WTC11 (cell line): Measurements from ENCODE around the gene PHF21B. TPM values are rescaled to one million over a fixed set of nuclear protein-coding genes. Genes with fewer than 3 reads are reported as not detected.

Experiments
- ATAC-seq: fragments of 200-7000 bp; cut with Tn5 transposase; 2 replicates; pipeline ENCODE4 v1.10.0; 2021; ENCODE audit warnings: mild to moderate bottlenecking, moderate library complexity
- CTCF ChIA-PET: fragments of 300-600 bp; sonication (Branson Sonifier 250); formaldehyde crosslinking; loops from one replicate; lab custom pipeline; 2021; ENCODE audit warnings: antibody characterized with exemption; lab: Charles Lee
- POLR2A ChIA-PET: fragments of 350-600 bp; sonication (Branson Sonifier 250); formaldehyde crosslinking; loops from one replicate; lab custom pipeline; 2021; ENCODE audit warnings: antibody characterized with exemption; lab: Charles Lee
- DNase-seq: peaks from one replicate; pipeline ENCODE4 v3.0.0; 2021; ENCODE audit warnings: low spot score
- H3K27ac Mint-ChIP-seq: 2 replicates; pipeline ENCODE4 v1.8.0; 2021; ENCODE audit warnings: mixed read lengths
- H3K27me3 Mint-ChIP-seq: 2 replicates; pipeline ENCODE4 v1.8.0; 2021; ENCODE audit warnings: low read depth, mild to moderate bottlenecking, moderate library complexity, mixed read lengths
- H3K36me3 Mint-ChIP-seq: 2 replicates; pipeline ENCODE4 v1.8.0; 2021; ENCODE audit warnings: mixed read lengths
- H3K4me1 Mint-ChIP-seq: 2 replicates; pipeline ENCODE4 v1.8.0; 2022; ENCODE audit warnings: mixed read lengths
- H3K4me3 Mint-ChIP-seq: 2 replicates; pipeline ENCODE4 v1.8.0; 2021; ENCODE audit warnings: mild to moderate bottlenecking, moderate library complexity, mixed read lengths
- H3K9me3 Mint-ChIP-seq: 2 replicates; pipeline ENCODE4 v1.8.0; 2021; ENCODE audit warnings: mixed read lengths
- E2F5 ChIP-seq: sonication (generic); formaldehyde crosslinking; IDR thresholded peaks from 2 replicates; pipeline ENCODE4 v1.8.1; 2022; ENCODE audit warnings: mild to moderate bottlenecking, moderate library complexity, missing genetic modification reagents
- ETV6 ChIP-seq: sonication (generic); formaldehyde crosslinking; IDR thresholded peaks from 2 replicates; pipeline ENCODE4 v1.8.1; 2022; ENCODE audit warnings: mild to moderate bottlenecking, missing genetic modification reagents
- GRHL2 ChIP-seq: fragments of 250-450 bp; sonication (Bioruptor Pico); IDR thresholded peaks from 2 replicates; pipeline ENCODE4 v1.8.0; 2022; ENCODE audit warnings: mild to moderate bottlenecking, moderate library complexity; ENCODE audit not compliant: insufficient replicate concordance, severe bottlenecking
- IRF1 ChIP-seq: sonication (generic); formaldehyde crosslinking; IDR thresholded peaks from 2 replicates; pipeline ENCODE4 v1.8.0; 2023; ENCODE audit warnings: missing genetic modification reagents
- MLX ChIP-seq: sonication (generic); formaldehyde crosslinking; IDR thresholded peaks from 2 replicates; pipeline ENCODE4 v1.8.1; 2023; ENCODE audit warnings: mild to moderate bottlenecking, missing genetic modification reagents, moderate library complexity
- MYBL2 ChIP-seq: sonication (generic); formaldehyde crosslinking; IDR thresholded peaks from 2 replicates; pipeline ENCODE4 v1.8.1; 2023; ENCODE audit warnings: mild to moderate bottlenecking, moderate library complexity, missing genetic modification reagents
- NFYB ChIP-seq: sonication (generic); formaldehyde crosslinking; conservative IDR thresholded peaks from 2 replicates; pipeline ENCODE4 v1.8.0; 2022; ENCODE audit warnings: low read depth, missing genetic modification reagents
- PRRX2 ChIP-seq: fragments of 250-450 bp; sonication (Bioruptor Pico); IDR thresholded peaks from 2 replicates; pipeline ENCODE4 v1.8.0; 2021; ENCODE audit warnings: mild to moderate bottlenecking
- SP1 ChIP-seq: sonication (generic); formaldehyde crosslinking; conservative IDR thresholded peaks from 2 replicates; pipeline ENCODE4 v1.8.1; 2022; ENCODE audit warnings: missing genetic modification reagents
- TCF7 ChIP-seq: sonication (generic); formaldehyde crosslinking; IDR thresholded peaks from 2 replicates; pipeline ENCODE4 v1.8.0; 2022; ENCODE audit warnings: mild to moderate bottlenecking, low read depth, missing genetic modification reagents, moderate library complexity
- TEAD1 ChIP-seq: sonication (generic); formaldehyde crosslinking; IDR thresholded peaks from 2 replicates; pipeline ENCODE4 v1.8.0; 2022; ENCODE audit warnings: mild to moderate bottlenecking, missing genetic modification reagents
- TP53 ChIP-seq: sonication (generic); formaldehyde crosslinking; IDR thresholded peaks from 2 replicates; pipeline ENCODE4 v1.8.1; 2023; ENCODE audit warnings: mild to moderate bottlenecking, missing genetic modification reagents
- ZBTB43 ChIP-seq: sonication (generic); formaldehyde crosslinking; IDR thresholded peaks from 2 replicates; pipeline ENCODE4 v1.8.1; 2023; ENCODE audit warnings: mild to moderate bottlenecking, missing genetic modification reagents
- ZNF121 ChIP-seq: sonication (generic); formaldehyde crosslinking; IDR thresholded peaks from 2 replicates; pipeline ENCODE4 v1.8.0; 2023; ENCODE audit warnings: missing genetic modification reagents
- ZNF219 ChIP-seq: sonication (generic); formaldehyde crosslinking; IDR thresholded peaks from 2 replicates; pipeline ENCODE4 v1.8.0; 2023; ENCODE audit warnings: missing genetic modification reagents, mild to moderate bottlenecking, borderline replicate concordance
- ZNF317 ChIP-seq: sonication (generic); formaldehyde crosslinking; IDR thresholded peaks from 2 replicates; pipeline ENCODE4 v1.8.1; 2023; ENCODE audit warnings: low read depth, mild to moderate bottlenecking, moderate library complexity, missing genetic modification reagents, borderline replicate concordance
- ZNF532 ChIP-seq: fragments of 250-450 bp; sonication (Bioruptor Pico); IDR thresholded peaks from 2 replicates; pipeline ENCODE4 v1.9.0; 2021; ENCODE audit warnings: mild to moderate bottlenecking, borderline replicate concordance
- total RNA-seq: library from RNA; stranded (reverse); gene quantifications from 3 replicates; pipeline ENCODE4 v1.2.3, GENCODE V29; 2021
- TF ChIP-seq, protein P1 (sequence below): fragments of 250-450 bp; sonication (Bioruptor Pico); IDR thresholded peaks from 2 replicates; pipeline ENCODE4 v2.1.2; 2022; ENCODE audit warnings: mild to moderate bottlenecking, moderate library complexity
- TF ChIP-seq, protein P2 (sequence below): sonication (generic); formaldehyde crosslinking; IDR thresholded peaks from 2 replicates; pipeline ENCODE4 v1.8.1; 2023; ENCODE audit warnings: mild to moderate bottlenecking, missing genetic modification reagents, borderline replicate concordance

Gene PHF21B
- total RNA-seq, 1 experiment from 2014 or later: 107 TPM

DNA sequence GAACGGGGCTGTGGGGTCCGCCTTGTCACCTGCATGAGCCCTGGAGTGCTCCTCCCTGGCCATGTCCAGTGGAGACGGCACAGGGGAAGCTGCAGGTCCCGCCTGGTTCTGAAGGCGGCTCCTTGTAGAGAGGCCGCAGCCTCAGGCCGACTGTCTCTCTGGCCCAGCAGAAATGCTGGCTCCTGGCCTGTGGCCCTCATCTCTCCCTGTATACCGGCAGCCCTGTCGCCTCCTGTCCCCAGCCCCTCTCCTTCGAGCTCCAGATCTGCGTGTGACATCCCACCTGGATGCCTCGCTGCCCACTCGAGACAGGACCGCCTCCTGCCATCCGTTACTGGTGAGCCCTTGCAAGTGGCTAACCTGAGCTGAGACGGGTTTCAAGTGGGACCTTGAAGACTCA lies 73.6 kb downstream of the PHF21B start:
- ChIA-PET POLR2A (no interaction called here), CTCF (no interaction called here)
- Mint-ChIP-seq H3K9me3 (no peaks in the 10 kb centered on the region), H3K4me3 (no peak overlapping the region), H3K27me3 (no peaks in the 10 kb centered on the region), H3K27ac (no peak overlapping the region), H3K36me3 (peaks cover 16% of the 10 kb centered on the region), H3K4me1 (peaks cover 38% of the 10 kb centered on the region)
- TF ChIP-seq IRF1 (CRISPR knock-in tag) (no peak), SP1 (CRISPR knock-in tag) (no peak), PRRX2 (CRISPR knock-in tag) (no peak), E2F5 (no peak), ZNF532 (no peak), ETV6 (CRISPR knock-in tag) (no peak), TP53 (CRISPR knock-in tag) (no peak), TCF7 (CRISPR knock-in tag) (no peak), ZNF121 (CRISPR knock-in tag) (no peak), MLX (no peak), ZBTB43 (CRISPR knock-in tag) (no peak)
- TF ChIP-seq, protein P1, sequence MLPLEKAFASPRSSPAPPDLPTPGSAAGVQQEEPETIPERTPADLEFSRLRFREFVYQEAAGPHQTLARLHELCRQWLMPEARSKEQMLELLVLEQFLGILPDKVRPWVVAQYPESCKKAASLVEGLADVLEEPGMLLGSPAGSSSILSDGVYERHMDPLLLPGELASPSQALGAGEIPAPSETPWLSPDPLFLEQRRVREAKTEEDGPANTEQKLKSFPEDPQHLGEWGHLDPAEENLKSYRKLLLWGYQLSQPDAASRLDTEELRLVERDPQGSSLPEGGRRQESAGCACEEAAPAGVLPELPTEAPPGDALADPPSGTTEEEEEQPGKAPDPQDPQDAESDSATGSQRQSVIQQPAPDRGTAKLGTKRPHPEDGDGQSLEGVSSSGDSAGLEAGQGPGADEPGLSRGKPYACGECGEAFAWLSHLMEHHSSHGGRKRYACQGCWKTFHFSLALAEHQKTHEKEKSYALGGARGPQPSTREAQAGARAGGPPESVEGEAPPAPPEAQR: no peak
- no peak for DNase-seq
- ATAC-seq: no peak

- no peaks in the 10 kb centered on the region for H3K9me3 Mint-ChIP-seq
- peaks cover 36% of the 10 kb centered on the region for H3K4me1 Mint-ChIP-seq
- no peak overlapping the region for H3K27ac Mint-ChIP-seq
- CTCF ChIA-PET: no interaction called here
- H3K36me3 Mint-ChIP-seq: peaks cover 16% of the 10 kb centered on the region
- POLR2A ChIA-PET: no interaction called here
- H3K4me3 Mint-ChIP-seq: no peak overlapping the region
- ATAC-seq (no peak), DNase-seq (no peak)
- TF ChIP-seq, protein P2, sequence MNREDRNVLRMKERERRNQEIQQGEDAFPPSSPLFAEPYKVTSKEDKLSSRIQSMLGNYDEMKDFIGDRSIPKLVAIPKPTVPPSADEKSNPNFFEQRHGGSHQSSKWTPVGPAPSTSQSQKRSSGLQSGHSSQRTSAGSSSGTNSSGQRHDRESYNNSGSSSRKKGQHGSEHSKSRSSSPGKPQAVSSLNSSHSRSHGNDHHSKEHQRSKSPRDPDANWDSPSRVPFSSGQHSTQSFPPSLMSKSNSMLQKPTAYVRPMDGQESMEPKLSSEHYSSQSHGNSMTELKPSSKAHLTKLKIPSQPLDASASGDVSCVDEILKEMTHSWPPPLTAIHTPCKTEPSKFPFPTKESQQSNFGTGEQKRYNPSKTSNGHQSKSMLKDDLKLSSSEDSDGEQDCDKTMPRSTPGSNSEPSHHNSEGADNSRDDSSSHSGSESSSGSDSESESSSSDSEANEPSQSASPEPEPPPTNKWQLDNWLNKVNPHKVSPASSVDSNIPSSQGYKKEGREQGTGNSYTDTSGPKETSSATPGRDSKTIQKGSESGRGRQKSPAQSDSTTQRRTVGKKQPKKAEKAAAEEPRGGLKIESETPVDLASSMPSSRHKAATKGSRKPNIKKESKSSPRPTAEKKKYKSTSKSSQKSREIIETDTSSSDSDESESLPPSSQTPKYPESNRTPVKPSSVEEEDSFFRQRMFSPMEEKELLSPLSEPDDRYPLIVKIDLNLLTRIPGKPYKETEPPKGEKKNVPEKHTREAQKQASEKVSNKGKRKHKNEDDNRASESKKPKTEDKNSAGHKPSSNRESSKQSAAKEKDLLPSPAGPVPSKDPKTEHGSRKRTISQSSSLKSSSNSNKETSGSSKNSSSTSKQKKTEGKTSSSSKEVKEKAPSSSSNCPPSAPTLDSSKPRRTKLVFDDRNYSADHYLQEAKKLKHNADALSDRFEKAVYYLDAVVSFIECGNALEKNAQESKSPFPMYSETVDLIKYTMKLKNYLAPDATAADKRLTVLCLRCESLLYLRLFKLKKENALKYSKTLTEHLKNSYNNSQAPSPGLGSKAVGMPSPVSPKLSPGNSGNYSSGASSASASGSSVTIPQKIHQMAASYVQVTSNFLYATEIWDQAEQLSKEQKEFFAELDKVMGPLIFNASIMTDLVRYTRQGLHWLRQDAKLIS (CRISPR knock-in tag): no peak
- TF ChIP-seq ZNF219 (no peak), ETV6 (CRISPR knock-in tag) (no peak), MYBL2 (CRISPR knock-in tag) (no peak), GRHL2 (CRISPR knock-in tag) (no peak), SP1 (CRISPR knock-in tag) (no peak), TEAD1 (CRISPR knock-in tag) (no peak), NFYB (CRISPR knock-in tag) (no peak), ZNF317 (no peak)
- H3K27me3 Mint-ChIP-seq: no peaks in the 10 kb centered on the region
Observed at GRCh38 chr22:44935724-44936123, 74.1 kb downstream of the PHF21B start.
